B cell (primary cell): ENCODE measurements around the gene LSM4. TPM values are rescaled to one million over a fixed set of nuclear protein-coding genes. Genes with fewer than 3 reads are reported as not detected.

ENCODE experiments used
- ATAC-seq: fragments of 200-7000 bp; cut with Tn5 transposase; one replicate; pipeline ENCODE4 v1.10.0; 2021; ENCODE audit warnings: low read depth, mild to moderate bottlenecking, moderate number of reproducible peaks, moderate library complexity
- CTCF ChIA-PET: fragments of 350-600 bp; sonication (Branson Sonifier 250); formaldehyde crosslinking; loops from one replicate; lab custom pipeline; 2021; ENCODE audit warnings: antibody characterized with exemption, inconsistent platforms; lab: Charles Lee
- POLR2A ChIA-PET: fragments of 350-600 bp; sonication (Branson Sonifier 250); formaldehyde crosslinking; loops from one replicate; lab custom pipeline; 2021; ENCODE audit warnings: antibody characterized with exemption; lab: Charles Lee
- DNase-seq: peaks from one replicate; pipeline ENCODE4 v3.0.0; 2013
- H2AFZ ChIP-seq: 2 replicates; pipeline ENCODE4 v1.6.1; 2012; ENCODE audit warnings: mild to moderate bottlenecking, low read depth, low read length; ENCODE audit not compliant: insufficient read depth, poor library complexity, severe bottlenecking
- H3K27ac ChIP-seq, 2 donors: 1 replicate in 1 of 2; 2 replicates in 1 of 2; pipeline ENCODE4 v1.5.1; 2012 to 2013; ENCODE audit warnings: low read length in 2 of 2, mild to moderate bottlenecking in 2 of 2, moderate library complexity in 1 of 2
- H3K27me3 ChIP-seq, 4 experiments: fragments of 200-600 bp in 1 of 4; sonication (generic) in 1 of 4; replicated peaks in 1 of 4; 1 replicate in 2 of 4; 2 replicates in 2 of 4; pipeline versions ENCODE4 v1.6.1 to v1.7.0; 2013 to 2016; ENCODE audit warnings: low read length in 3 of 4, mild to moderate bottlenecking in 2 of 4, mixed read lengths in 1 of 4, moderate library complexity in 1 of 4; ENCODE audit not compliant: insufficient read depth in 4 of 4, control insufficient read depth in 3 of 4; ENCODE audit errors: control extremely low read depth in 1 of 4
- H3K36me3 ChIP-seq, 2 experiments: replicated peaks in 1 of 2; 1 replicate in 1 of 2; 2 replicates in 1 of 2; pipeline versions ENCODE4 v1.6.1 to v1.7.1; 2013; ENCODE audit warnings: low read length in 1 of 2; ENCODE audit not compliant: insufficient read depth in 2 of 2, control insufficient read depth in 1 of 2; ENCODE audit errors: control extremely low read depth in 1 of 2, extremely low read depth in 1 of 2
- H3K4me1 ChIP-seq, 2 donors: fragments of 200-600 bp in 1 of 2; sonication (generic) in 1 of 2; 1 replicate in 1 of 2; 2 replicates in 1 of 2; pipeline versions ENCODE4 v1.5.1 to v1.6.1; 2013 to 2017; ENCODE audit warnings: low read length in 2 of 2; ENCODE audit not compliant: control insufficient read depth in 2 of 2, insufficient read depth in 2 of 2
- H3K4me2 ChIP-seq: replicated peaks from 2 replicates; pipeline ENCODE3; 2012; ENCODE audit warnings: mild to moderate bottlenecking, low read depth, low read length; ENCODE audit not compliant: poor library complexity, severe bottlenecking
- H3K4me3 ChIP-seq, 5 experiments: fragments of 200-600 bp in 1 of 5; sonication (generic) in 1 of 5; 1 replicate in 3 of 5; 2 replicates in 2 of 5; pipeline versions ENCODE4 v1.5.1 to v1.7.0; 2011 to 2016; ENCODE audit warnings: low read length in 4 of 5, mild to moderate bottlenecking in 4 of 5, low read depth in 2 of 5, control low read depth in 1 of 5, moderate library complexity in 1 of 5; ENCODE audit not compliant: insufficient read depth in 1 of 5; ENCODE audit errors: control extremely low read depth in 1 of 5, extremely low read depth in 1 of 5
- H3K79me2 ChIP-seq: fragments of 200-600 bp; sonication (generic); one replicate; pipeline ENCODE4 v1.6.0; 2016; ENCODE audit warnings: low read length; ENCODE audit not compliant: control insufficient read depth, insufficient read depth
- H3K9ac ChIP-seq: fragments of 200-600 bp; sonication (generic); 2 replicates; pipeline ENCODE4 v1.6.1; 2017; ENCODE audit warnings: mild to moderate bottlenecking, low read length, moderate library complexity
- H3K9me3 ChIP-seq, 3 donors: one replicate each; pipeline versions ENCODE4 v1.6.1 to v1.7.1; 2013; ENCODE audit warnings: low read length in 2 of 3; ENCODE audit not compliant: control insufficient read depth in 2 of 3, insufficient read depth in 1 of 3; ENCODE audit errors: control extremely low read depth in 1 of 3
- H4K20me1 ChIP-seq: 2 replicates; pipeline ENCODE4 v1.6.0; 2012; ENCODE audit warnings: mild to moderate bottlenecking, low read length; ENCODE audit not compliant: insufficient read depth, control insufficient read depth, poor library complexity, severe bottlenecking
- H3K27ac Mint-ChIP-seq: one replicate; pipeline ENCODE4 v1.8.0; 2021; ENCODE audit warnings: mixed read lengths
- H3K27me3 Mint-ChIP-seq: one replicate; pipeline ENCODE4 v1.8.0; 2021; ENCODE audit warnings: mixed read lengths
- H3K4me1 Mint-ChIP-seq: one replicate; pipeline ENCODE4 v1.8.0; 2021; ENCODE audit warnings: mixed read lengths
- H3K4me3 Mint-ChIP-seq: one replicate; pipeline ENCODE4 v1.8.0; 2021; ENCODE audit warnings: mixed read lengths
- H3K9me3 Mint-ChIP-seq: one replicate; pipeline ENCODE4 v1.8.0; 2022; ENCODE audit warnings: mixed read lengths; ENCODE audit not compliant: insufficient read depth
- CTCF ChIP-seq: fragments of 200-600 bp; IDR thresholded peaks from one replicate; pipeline ENCODE4 v1.8.0; 2022; ENCODE audit warnings: antibody characterized with exemption, mild to moderate bottlenecking
- EZH2 ChIP-seq: IDR thresholded peaks from 2 replicates; pipeline ENCODE4 v1.6.1; 2012; ENCODE audit warnings: borderline replicate concordance, low read depth, mild to moderate bottlenecking, moderate library complexity, low read length; ENCODE audit not compliant: insufficient read depth, poor library complexity, severe bottlenecking
- WGBS: methylation state at CpG from one replicate; pipeline ENCODE4 v1.1.5; 2013; ENCODE audit warnings: missing lambda C conversion rate; ENCODE audit not compliant: insufficient coverage; 5-methylcytosine and 5-hydroxymethylcytosine counted together
- intact Hi-C: fragments of 100-400 bp; cut with micrococcal nuclease; formaldehyde crosslinking; loops from one replicate; pipeline ENCODE4 v1.10.0; 2022
- polyA plus RNA-seq: library from polyadenylated mRNA; depleted of rRNA; stranded (reverse); fragments of >200 nt; gene quantifications from 2 replicates; pipeline ENCODE4 v1.2.3, GENCODE V29; 2012
- total RNA-seq, 2 donors: library from RNA; stranded (reverse); fragments of 120-200 nt in 1 of 2; gene quantifications; 1 replicate in 1 of 2; 2 replicates in 1 of 2; pipeline versions ENCODE4 v1.2.3 to v1.2.4, GENCODE V29; 2013 to 2022

The LSM4 gene
- total and polyA plus RNA-seq, 2 donors (not counting 1 experiment from before 2014, with no cell fraction given), result 66.3 to 86.1 TPM

DNA sequence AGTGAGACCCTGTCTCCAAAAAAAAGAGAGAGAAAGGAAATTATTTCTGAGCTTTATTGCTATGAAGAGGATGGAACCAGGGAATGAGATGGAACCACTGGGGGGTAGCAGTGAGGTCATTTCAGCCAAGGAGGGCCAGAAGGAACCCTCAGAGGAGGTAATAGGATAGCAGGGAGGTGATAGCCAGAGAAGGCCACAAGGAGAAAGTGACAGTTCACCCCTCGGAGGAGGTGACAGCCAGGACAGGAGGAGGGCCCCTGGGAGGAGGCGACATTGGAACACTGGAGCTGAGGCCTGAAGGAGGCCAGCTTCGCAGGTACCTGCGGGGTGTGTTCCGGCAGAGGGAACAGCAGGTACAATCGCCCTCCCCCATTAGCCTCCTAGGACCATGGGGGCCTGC lies 16.8 kb upstream of the LSM4 start:
- Mint-ChIP-seq H3K4me3 (peak overlapping the region; percentile 79), H3K27ac (peak overlapping the region; percentile 37), H3K9me3 (no peaks in the 10 kb centered on the region), H3K27me3 (peaks cover 3% of the 10 kb centered on the region), H3K4me1 (peaks cover 13% of the 10 kb centered on the region)
- no peak for TF ChIP-seq CTCF
- TF ChIP-seq EZH2, result no peak
- no peak for DNase-seq
- H3K36me3 ChIP-seq, result no peaks in the 10 kb centered on the region
- intact Hi-C loops, result loop anchor here (2.0 kb wide), 1 partner anchor 17 kb away; the partner anchor contains the start of gene LSM4
- WGBS, result 61% methylated on average over 6 of the region's 6 CpGs
- H3K79me2 ChIP-seq, result peaks cover 3% of the 10 kb centered on the region
- H3K4me2 ChIP-seq, result peak overlapping the region; percentile 89
- peak overlapping the region; percentile 91 for H2AFZ ChIP-seq
- peak overlapping the region; percentile 88 for H3K9ac ChIP-seq
- ChIA-PET POLR2A (no interaction called here), CTCF (interaction anchor here (0.7 to 2.8 kb wide), 10 partner anchors 10 to 87 kb away, joined by 3 to 22 read pairs (median 6); partner anchors contain the start of gene SSBP4)
- no peak for ATAC-seq
- peak overlapping the region in 4 of 5 experiments; percentile 71 to 88 (median 84) for H3K4me3 ChIP-seq
- no peaks in the 10 kb centered on the region for H3K27me3 ChIP-seq
- peaks cover 12% of the 10 kb centered on the region for H4K20me1 ChIP-seq
- H3K4me1 ChIP-seq, result peaks cover 13 to 18% of the 10 kb centered on the region in 2 donors
- H3K9me3 ChIP-seq, result no peaks in the 10 kb centered on the region
- H3K27ac ChIP-seq, result no peak overlapping the region

- TF ChIP-seq EZH2, result no peak
- TF ChIP-seq CTCF, result no peak
- H3K4me2 ChIP-seq, result no peak overlapping the region
- no peaks in the 10 kb centered on the region for H3K9me3 ChIP-seq
- H4K20me1 ChIP-seq, result peaks cover 12% of the 10 kb centered on the region
- H3K9ac ChIP-seq, result no peak overlapping the region
- H3K27ac ChIP-seq, result no peak overlapping the region
- no peak overlapping the region for H3K4me3 ChIP-seq
- ChIA-PET POLR2A (interaction anchor here (0.7 to 0.8 kb wide), 2 partner anchors 80 to 87 kb away, joined by 3 to 7 read pairs; partner anchors contain the start of gene SSBP4), CTCF (interaction anchor here (0.7 to 2.8 kb wide), 11 partner anchors 10 to 192 kb away, joined by 3 to 22 read pairs (median 5); partner anchors contain the start of genes LSM4 and SSBP4)
- intact Hi-C loops, result no loop called here
- peaks cover 13 to 18% of the 10 kb centered on the region in 2 donors for H3K4me1 ChIP-seq
- peak overlapping the region; percentile 34 for H3K4me3 Mint-ChIP-seq
- H3K27me3 Mint-ChIP-seq, result peaks cover 3% of the 10 kb centered on the region
- H3K4me1 Mint-ChIP-seq, result peaks cover 13% of the 10 kb centered on the region
- H2AFZ ChIP-seq, result no peak overlapping the region
- no peak for DNase-seq
- H3K27me3 ChIP-seq, result no peaks in the 10 kb centered on the region
- H3K79me2 ChIP-seq, result peaks cover 3% of the 10 kb centered on the region
- no peaks in the 10 kb centered on the region for H3K36me3 ChIP-seq
- no peak for ATAC-seq
- H3K9me3 Mint-ChIP-seq, result no peaks in the 10 kb centered on the region
- WGBS, result no CpG with 5 or more reads among the region's 9 CpGs
- no peak overlapping the region for H3K27ac Mint-ChIP-seq
These were observed 15.7 kb upstream of the LSM4 start for GRCh38 chr19:18338541-18338940.
